ENCODE results near the gene TBCK. TPM values are rescaled to one million over a fixed set of nuclear protein-coding genes. Genes with fewer than 3 reads are reported as not detected.

The TBCK gene
- total and polyA plus RNA-seq, 4 donors = 4.9 to 25.5 (median 15.8) TPM

GRCh38 chr4:106034751-106035150, 281.3 kb downstream of the TBCK start:
- Histone ChIP-seq H3K4me1 (ENCODE audit: control insufficient read depth in 4 of 4, insufficient read depth in 4 of 4, low read length in 3 of 4) (no peaks in the 10 kb centered on the region), H3K27ac (ENCODE audit: low read depth in 1 of 2, low read length in 2 of 2) (no peak overlapping the region), H3K4me3 (ENCODE audit: low read depth in 1 of 3, low read length in 3 of 3) (no peak overlapping the region), H3K9ac (ENCODE audit: low read depth in 1 of 2, low read length in 2 of 2) (no peak overlapping the region), H3K27me3 (ENCODE audit: control insufficient read depth in 4 of 4, insufficient read depth in 4 of 4, low read length in 3 of 4) (no peaks in the 10 kb centered on the region), H3K9me3 (ENCODE audit: control insufficient read depth in 4 of 4, low read length in 3 of 4) (peaks cover 0 to 3% (median under 1%) of the 10 kb centered on the region in 4 donors), H3K36me3 (ENCODE audit: control insufficient read depth in 4 of 4, insufficient read depth in 3 of 4, low read depth in 1 of 4, low read length in 3 of 4) (no peaks in the 10 kb centered on the region)
- no peak for DNase-seq (ENCODE audit: low spot score)
- TF ChIP-seq EGR1 (IDR thresholded peaks at IDR 0.05; ENCODE audit: low read depth in 2 of 2) (no peak), NR2F2 (IDR thresholded peaks at IDR 0.05) (no peak), JUND (IDR thresholded peaks at IDR 0.05) (no peak), REST (IDR thresholded peaks at IDR 0.05) (no peak)
- TF ChIP-seq, protein P1, sequence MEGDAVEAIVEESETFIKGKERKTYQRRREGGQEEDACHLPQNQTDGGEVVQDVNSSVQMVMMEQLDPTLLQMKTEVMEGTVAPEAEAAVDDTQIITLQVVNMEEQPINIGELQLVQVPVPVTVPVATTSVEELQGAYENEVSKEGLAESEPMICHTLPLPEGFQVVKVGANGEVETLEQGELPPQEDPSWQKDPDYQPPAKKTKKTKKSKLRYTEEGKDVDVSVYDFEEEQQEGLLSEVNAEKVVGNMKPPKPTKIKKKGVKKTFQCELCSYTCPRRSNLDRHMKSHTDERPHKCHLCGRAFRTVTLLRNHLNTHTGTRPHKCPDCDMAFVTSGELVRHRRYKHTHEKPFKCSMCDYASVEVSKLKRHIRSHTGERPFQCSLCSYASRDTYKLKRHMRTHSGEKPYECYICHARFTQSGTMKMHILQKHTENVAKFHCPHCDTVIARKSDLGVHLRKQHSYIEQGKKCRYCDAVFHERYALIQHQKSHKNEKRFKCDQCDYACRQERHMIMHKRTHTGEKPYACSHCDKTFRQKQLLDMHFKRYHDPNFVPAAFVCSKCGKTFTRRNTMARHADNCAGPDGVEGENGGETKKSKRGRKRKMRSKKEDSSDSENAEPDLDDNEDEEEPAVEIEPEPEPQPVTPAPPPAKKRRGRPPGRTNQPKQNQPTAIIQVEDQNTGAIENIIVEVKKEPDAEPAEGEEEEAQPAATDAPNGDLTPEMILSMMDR (IDR thresholded peaks at IDR 0.05; ENCODE audit: low read depth, low read length, missing input control) = no peak
- TF ChIP-seq, protein P2, sequence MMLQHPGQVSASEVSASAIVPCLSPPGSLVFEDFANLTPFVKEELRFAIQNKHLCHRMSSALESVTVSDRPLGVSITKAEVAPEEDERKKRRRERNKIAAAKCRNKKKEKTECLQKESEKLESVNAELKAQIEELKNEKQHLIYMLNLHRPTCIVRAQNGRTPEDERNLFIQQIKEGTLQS (IDR thresholded peaks at IDR 0.05) = no peak
- TF ChIP-seq, protein P3, sequence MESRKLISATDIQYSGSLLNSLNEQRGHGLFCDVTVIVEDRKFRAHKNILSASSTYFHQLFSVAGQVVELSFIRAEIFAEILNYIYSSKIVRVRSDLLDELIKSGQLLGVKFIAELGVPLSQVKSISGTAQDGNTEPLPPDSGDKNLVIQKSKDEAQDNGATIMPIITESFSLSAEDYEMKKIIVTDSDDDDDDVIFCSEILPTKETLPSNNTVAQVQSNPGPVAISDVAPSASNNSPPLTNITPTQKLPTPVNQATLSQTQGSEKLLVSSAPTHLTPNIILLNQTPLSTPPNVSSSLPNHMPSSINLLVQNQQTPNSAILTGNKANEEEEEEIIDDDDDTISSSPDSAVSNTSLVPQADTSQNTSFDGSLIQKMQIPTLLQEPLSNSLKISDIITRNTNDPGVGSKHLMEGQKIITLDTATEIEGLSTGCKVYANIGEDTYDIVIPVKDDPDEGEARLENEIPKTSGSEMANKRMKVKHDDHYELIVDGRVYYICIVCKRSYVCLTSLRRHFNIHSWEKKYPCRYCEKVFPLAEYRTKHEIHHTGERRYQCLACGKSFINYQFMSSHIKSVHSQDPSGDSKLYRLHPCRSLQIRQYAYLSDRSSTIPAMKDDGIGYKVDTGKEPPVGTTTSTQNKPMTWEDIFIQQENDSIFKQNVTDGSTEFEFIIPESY (IDR thresholded peaks at IDR 0.05) = no peak

GRCh38 chr4:106034220-106034619, 281.8 kb downstream of the TBCK start:
- no peaks in the 10 kb centered on the region for H3K27me3 ChIP-seq (ENCODE audit: control insufficient read depth in 4 of 4, insufficient read depth in 4 of 4, low read length in 3 of 4)
- DNase-seq (ENCODE audit: low spot score) = no peak
- no peaks in the 10 kb centered on the region for H3K4me1 ChIP-seq (ENCODE audit: control insufficient read depth in 4 of 4, insufficient read depth in 4 of 4, low read length in 3 of 4)
- H3K36me3 ChIP-seq (ENCODE audit: control insufficient read depth in 4 of 4, insufficient read depth in 3 of 4, low read depth in 1 of 4, low read length in 3 of 4) = no peaks in the 10 kb centered on the region
- 80% methylated on average over 3 of the region's 3 CpGs for WGBS
- H3K4me3 ChIP-seq (ENCODE audit: low read depth in 1 of 3, low read length in 3 of 3) = no peak overlapping the region
- TF ChIP-seq RAD21 (IDR thresholded peaks at IDR 0.05) = no peak
- H3K9me3 ChIP-seq (ENCODE audit: control insufficient read depth in 4 of 4, low read length in 3 of 4) = peaks cover 0 to 3% (median under 1%) of the 10 kb centered on the region in 4 donors
- H3K9ac ChIP-seq (ENCODE audit: low read depth in 1 of 2, low read length in 2 of 2) = no peak overlapping the region
- H3K27ac ChIP-seq (ENCODE audit: low read depth in 1 of 2, low read length in 2 of 2) = no peak overlapping the region

GRCh38 chr4:106033469-106033868, 282.5 kb downstream of the TBCK start:
- no peak overlapping the region for H3K27ac ChIP-seq (ENCODE audit: low read depth in 1 of 2, low read length in 2 of 2)
- H3K9ac ChIP-seq (ENCODE audit: low read depth in 1 of 2, low read length in 2 of 2) = no peak overlapping the region
- peaks cover 0 to 3% (median under 1%) of the 10 kb centered on the region in 4 donors for H3K9me3 ChIP-seq (ENCODE audit: control insufficient read depth in 4 of 4, low read length in 3 of 4)
- no peaks in the 10 kb centered on the region for H3K36me3 ChIP-seq (ENCODE audit: control insufficient read depth in 4 of 4, insufficient read depth in 3 of 4, low read depth in 1 of 4, low read length in 3 of 4)
- H3K4me1 ChIP-seq (ENCODE audit: control insufficient read depth in 4 of 4, insufficient read depth in 4 of 4, low read length in 3 of 4) = no peaks in the 10 kb centered on the region
- H3K4me3 ChIP-seq (ENCODE audit: low read depth in 1 of 3, low read length in 3 of 3) = no peak overlapping the region
- no peak for DNase-seq (ENCODE audit: low spot score)
- TF ChIP-seq REST (IDR thresholded peaks at IDR 0.05) = no peak
- TF ChIP-seq, protein P2 (IDR thresholded peaks at IDR 0.05) = no peak
- TF ChIP-seq NR2F2 (IDR thresholded peaks at IDR 0.05) = no peak
- TF ChIP-seq, protein P3 (IDR thresholded peaks at IDR 0.05) = no peak
- TF ChIP-seq GABPA (IDR thresholded peaks at IDR 0.05 in 1 of 2, conservative IDR thresholded peaks at IDR 0.05 in 1 of 2) = no peak
- H3K27me3 ChIP-seq (ENCODE audit: control insufficient read depth in 4 of 4, insufficient read depth in 4 of 4, low read length in 3 of 4) = no peaks in the 10 kb centered on the region

Data from liver (tissue), 9 donors.